ENCODE results near the gene OLFM3. TPM values are rescaled to one million over a fixed set of nuclear protein-coding genes. Genes with fewer than 3 reads are reported as not detected.

OLFM3 gene
- total RNA-seq, 2 donors from 2014 or later = not detected

- ATAC-seq (ENCODE audit: insufficient number of reproducible peaks, low FRiP score, low read depth) = no peak
- no peaks in the 10 kb centered on the region for H3K9me3 ChIP-seq
- TF ChIP-seq CTCF (IDR thresholded peaks at IDR 0.05) = no peak
- no peaks in the 10 kb centered on the region for H3K27me3 ChIP-seq (replicated peaks; ENCODE audit: insufficient read depth)
- H3K27ac ChIP-seq = no peak overlapping the region
- no peaks in the 10 kb centered on the region for H3K4me1 ChIP-seq (ENCODE audit: control insufficient read depth in 1 of 2, low read depth in 2 of 2)
- H3K36me3 ChIP-seq = no peaks in the 10 kb centered on the region
- DNase-seq (ENCODE audit: low spot score) = no peak
- no peak overlapping the region for H3K4me3 ChIP-seq
Observed at GRCh38 chr1:101918277-101918676, 78.4 kb downstream of the OLFM3 start.

GRCh38 chr1:101915597-101915996, 81.1 kb downstream of the OLFM3 start:
- no peak overlapping the region for H3K27ac ChIP-seq
- no peaks in the 10 kb centered on the region for H3K27me3 ChIP-seq (replicated peaks; ENCODE audit: insufficient read depth)
- no peak for TF ChIP-seq CTCF (IDR thresholded peaks at IDR 0.05)
- H3K4me3 ChIP-seq = no peak overlapping the region
- no peaks in the 10 kb centered on the region for H3K9me3 ChIP-seq
- DNase-seq (ENCODE audit: low spot score) (no peak), ATAC-seq (ENCODE audit: insufficient number of reproducible peaks, low FRiP score, low read depth) (no peak)
- H3K4me1 ChIP-seq (ENCODE audit: control insufficient read depth in 1 of 2, low read depth in 2 of 2) = no peaks in the 10 kb centered on the region
- no peaks in the 10 kb centered on the region for H3K36me3 ChIP-seq

GRCh38 chr1:101914473-101915242, 82.1 kb downstream of the OLFM3 start:
- Histone ChIP-seq H3K4me1 (ENCODE audit: control insufficient read depth in 1 of 2, low read depth in 2 of 2) (no peaks in the 10 kb centered on the region), H3K36me3 (no peaks in the 10 kb centered on the region), H3K9me3 (no peaks in the 10 kb centered on the region), H3K27ac (no peak overlapping the region), H3K4me3 (no peak overlapping the region), H3K27me3 (replicated peaks; ENCODE audit: insufficient read depth) (no peaks in the 10 kb centered on the region)
- no peak for ATAC-seq (ENCODE audit: insufficient number of reproducible peaks, low FRiP score, low read depth)
- DNase-seq (ENCODE audit: low spot score) = no peak
- TF ChIP-seq CTCF (IDR thresholded peaks at IDR 0.05) = no peak

- no peak for ATAC-seq (ENCODE audit: insufficient number of reproducible peaks, low FRiP score, low read depth)
- H3K36me3 ChIP-seq = no peaks in the 10 kb centered on the region
- H3K4me1 ChIP-seq (ENCODE audit: control insufficient read depth in 1 of 2, low read depth in 2 of 2) = no peaks in the 10 kb centered on the region
Observed at GRCh38 chr1:101911894-101912293, 84.8 kb downstream of the OLFM3 start.

GRCh38 chr1:101908980-101909379, 87.7 kb downstream of the OLFM3 start:
- H3K4me1 ChIP-seq (ENCODE audit: control insufficient read depth in 1 of 2, low read depth in 2 of 2) = no peaks in the 10 kb centered on the region
- DNase-seq (ENCODE audit: low spot score) = no peak
- no peaks in the 10 kb centered on the region for H3K36me3 ChIP-seq
- H3K9me3 ChIP-seq = no peaks in the 10 kb centered on the region
- no peaks in the 10 kb centered on the region for H3K27me3 ChIP-seq (replicated peaks; ENCODE audit: insufficient read depth)
- no peak overlapping the region for H3K27ac ChIP-seq
- no peak for ATAC-seq (ENCODE audit: insufficient number of reproducible peaks, low FRiP score, low read depth)
- no peak overlapping the region for H3K4me3 ChIP-seq
- no peak for TF ChIP-seq CTCF (IDR thresholded peaks at IDR 0.05)

More at GRCh38 chr1:101911894-101912293, 84.8 kb downstream of the OLFM3 start:
- no peak for DNase-seq (ENCODE audit: low spot score)
- TF ChIP-seq CTCF (IDR thresholded peaks at IDR 0.05) = no peak
- H3K27me3 ChIP-seq (replicated peaks; ENCODE audit: insufficient read depth) = no peaks in the 10 kb centered on the region
- no peak overlapping the region for H3K27ac ChIP-seq
- H3K9me3 ChIP-seq = no peaks in the 10 kb centered on the region
- no peak overlapping the region for H3K4me3 ChIP-seq
